ENCODE measurements around the gene MYF5.
"Not testable (repeated sequence)": the region's sequence is repeated elsewhere in the genome, so short reads cannot be mapped to it uniquely, and the experiment has no call there.

The MYF5 gene

DNA sequence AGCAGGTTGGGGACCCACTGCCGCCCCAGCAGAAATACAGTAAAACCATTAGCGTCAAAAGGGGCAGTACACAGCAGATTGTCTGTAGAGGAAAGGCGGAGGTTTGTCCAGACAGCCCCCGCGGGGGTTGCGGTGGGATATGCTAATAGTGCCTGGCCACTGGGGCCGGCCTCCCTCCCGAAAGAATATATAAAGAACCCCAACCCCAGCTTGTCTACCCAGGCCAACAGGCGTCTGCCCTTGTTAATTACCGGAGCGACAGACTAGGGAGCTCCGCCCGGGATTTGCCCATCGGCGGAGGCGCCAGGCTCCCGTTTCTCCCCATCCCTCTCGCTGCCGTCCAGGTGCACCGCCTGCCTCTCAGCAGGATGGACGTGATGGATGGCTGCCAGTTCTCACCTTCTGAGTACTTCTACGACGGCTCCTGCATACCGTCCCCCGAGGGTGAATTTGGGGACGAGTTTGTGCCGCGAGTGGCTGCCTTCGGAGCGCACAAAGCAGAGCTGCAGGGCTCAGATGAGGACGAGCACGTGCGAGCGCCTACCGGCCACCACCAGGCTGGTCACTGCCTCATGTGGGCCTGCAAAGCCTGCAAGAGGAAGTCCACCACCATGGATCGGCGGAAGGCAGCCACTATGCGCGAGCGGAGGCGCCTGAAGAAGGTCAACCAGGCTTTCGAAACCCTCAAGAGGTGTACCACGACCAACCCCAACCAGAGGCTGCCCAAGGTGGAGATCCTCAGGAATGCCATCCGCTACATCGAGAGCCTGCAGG, at the start of gene MYF5:
Gene MYF5 (plus strand): TSS at position 217 of the 774 bp plus-strand sequence. CDS start 152 bp downstream, at position 369.
- Histone ChIP-seq H3K27me3 (ENCODE audit: control insufficient read depth, insufficient read depth, low read length) (no peaks in the 10 kb centered on the region), H3K9ac (ENCODE audit: low read length) (no peak within 1 kb of the TSS), H3K27ac (ENCODE audit: low read depth, low read length) (no peak within 1 kb of the TSS)

DNA sequence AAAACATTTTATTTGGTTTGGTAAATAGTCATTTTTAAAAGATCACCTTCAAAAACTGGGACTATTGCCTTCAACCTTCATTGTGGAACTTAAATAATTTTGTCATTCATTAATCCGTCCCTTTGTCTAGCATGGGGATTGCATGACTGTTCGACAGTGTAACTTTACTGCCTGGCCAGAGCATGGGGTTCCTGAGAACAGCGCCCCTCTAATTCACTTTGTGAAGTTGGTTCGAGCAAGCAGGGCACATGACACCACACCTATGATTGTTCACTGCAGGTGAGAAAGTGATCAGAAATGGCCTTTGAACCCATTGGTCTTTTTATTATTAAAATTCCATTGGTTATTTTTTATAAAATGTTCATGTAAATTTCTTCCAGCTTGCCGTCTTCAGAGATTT, 46.5 kb upstream of the MYF5 start:
- no peaks in the 10 kb centered on the region for H3K36me3 ChIP-seq (ENCODE audit: control insufficient read depth, insufficient read depth, low read length)
- H3K27ac ChIP-seq (ENCODE audit: low read depth, low read length), result no peak overlapping the region
- H3K27me3 ChIP-seq (ENCODE audit: control insufficient read depth, insufficient read depth, low read length), result no peaks in the 10 kb centered on the region
- H3K4me1 ChIP-seq (ENCODE audit: control insufficient read depth, insufficient read depth, low read length), result no peaks in the 10 kb centered on the region
- no peak overlapping the region for H3K4me3 ChIP-seq (ENCODE audit: low read length)
- H3K9ac ChIP-seq (ENCODE audit: low read length), result no peak overlapping the region

More for the DNA sequence above, at the start of gene MYF5:
- Histone ChIP-seq H3K4me3 (ENCODE audit: low read length) (no peak within 1 kb of the TSS), H3K4me1 (ENCODE audit: control insufficient read depth, insufficient read depth, low read length) (no peaks in the 10 kb centered on the region), H3K36me3 (ENCODE audit: control insufficient read depth, insufficient read depth, low read length) (no peaks in the 10 kb centered on the region)

DNA sequence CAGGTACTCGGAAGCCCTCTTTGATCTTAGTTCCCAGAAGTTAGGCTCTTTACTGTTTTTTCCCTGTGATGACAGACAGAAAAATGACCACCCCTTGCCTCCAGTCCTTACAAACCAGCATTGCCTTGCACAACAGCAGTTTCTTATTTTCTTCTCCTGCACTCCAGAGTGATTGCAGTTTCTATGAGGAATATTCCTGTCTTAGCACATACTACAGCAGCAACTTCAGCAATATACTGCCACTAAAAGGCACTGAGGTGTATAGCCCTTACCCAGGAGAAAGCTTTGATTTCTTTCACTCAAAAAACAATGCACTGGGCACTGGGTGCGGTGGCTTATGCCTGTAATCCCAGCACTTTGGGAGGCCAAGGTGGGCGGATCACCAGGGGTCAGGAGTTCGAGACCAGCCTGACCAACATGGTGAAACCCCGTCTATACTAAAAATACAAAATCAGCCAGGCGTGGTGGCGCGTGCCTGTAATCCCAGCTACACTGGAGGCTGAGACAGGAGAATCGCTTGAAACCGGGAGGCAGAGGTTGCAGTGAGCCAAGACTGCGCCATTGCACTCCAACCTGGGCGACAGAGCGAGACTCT, 40.6 kb upstream of the MYF5 start:
- not testable (repeated sequence) for H3K27me3 ChIP-seq (ENCODE audit: control insufficient read depth, insufficient read depth, low read length); H3K4me1 ChIP-seq (ENCODE audit: control insufficient read depth, insufficient read depth, low read length); H3K27ac ChIP-seq (ENCODE audit: low read depth, low read length); H3K4me3 ChIP-seq (ENCODE audit: low read length); H3K9ac ChIP-seq (ENCODE audit: low read length); H3K36me3 ChIP-seq (ENCODE audit: control insufficient read depth, insufficient read depth, low read length)

DNA sequence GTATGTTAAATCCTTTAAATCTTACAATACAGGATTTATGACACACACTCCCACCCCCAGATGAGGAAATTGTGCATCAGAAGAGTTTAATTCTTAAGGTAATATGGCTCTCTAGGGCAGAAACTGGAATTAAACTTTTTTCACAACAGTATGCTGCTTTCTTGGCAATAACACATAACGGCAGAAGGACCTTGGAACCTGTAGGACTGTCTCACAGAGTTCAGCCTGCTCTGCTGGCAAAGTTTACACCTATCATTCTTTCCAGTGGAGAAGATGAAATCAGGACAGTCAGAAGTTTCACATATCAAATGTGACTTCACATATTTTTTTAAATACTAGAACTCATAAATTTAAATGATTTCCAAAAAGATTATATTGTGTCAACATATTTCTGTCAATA, 39.9 kb upstream of the MYF5 start:
- H3K27me3 ChIP-seq (ENCODE audit: control insufficient read depth, insufficient read depth, low read length), result no peaks in the 10 kb centered on the region
- H3K36me3 ChIP-seq (ENCODE audit: control insufficient read depth, insufficient read depth, low read length), result no peaks in the 10 kb centered on the region
- H3K27ac ChIP-seq (ENCODE audit: low read depth, low read length), result no peak overlapping the region
- H3K4me3 ChIP-seq (ENCODE audit: low read length), result no peak overlapping the region
- H3K9ac ChIP-seq (ENCODE audit: low read length), result no peak overlapping the region
- H3K4me1 ChIP-seq (ENCODE audit: control insufficient read depth, insufficient read depth, low read length), result no peaks in the 10 kb centered on the region

GRCh38 chr12:80677994-80678393, 38.7 kb upstream of the MYF5 start:
- no peaks in the 10 kb centered on the region for H3K27me3 ChIP-seq (ENCODE audit: control insufficient read depth, insufficient read depth, low read length)
- no peak overlapping the region for H3K4me3 ChIP-seq (ENCODE audit: low read length)
- no peak overlapping the region for H3K27ac ChIP-seq (ENCODE audit: low read depth, low read length)
- no peak overlapping the region for H3K9ac ChIP-seq (ENCODE audit: low read length)
- no peaks in the 10 kb centered on the region for H3K36me3 ChIP-seq (ENCODE audit: control insufficient read depth, insufficient read depth, low read length)
- no peaks in the 10 kb centered on the region for H3K4me1 ChIP-seq (ENCODE audit: control insufficient read depth, insufficient read depth, low read length)

DNA sequence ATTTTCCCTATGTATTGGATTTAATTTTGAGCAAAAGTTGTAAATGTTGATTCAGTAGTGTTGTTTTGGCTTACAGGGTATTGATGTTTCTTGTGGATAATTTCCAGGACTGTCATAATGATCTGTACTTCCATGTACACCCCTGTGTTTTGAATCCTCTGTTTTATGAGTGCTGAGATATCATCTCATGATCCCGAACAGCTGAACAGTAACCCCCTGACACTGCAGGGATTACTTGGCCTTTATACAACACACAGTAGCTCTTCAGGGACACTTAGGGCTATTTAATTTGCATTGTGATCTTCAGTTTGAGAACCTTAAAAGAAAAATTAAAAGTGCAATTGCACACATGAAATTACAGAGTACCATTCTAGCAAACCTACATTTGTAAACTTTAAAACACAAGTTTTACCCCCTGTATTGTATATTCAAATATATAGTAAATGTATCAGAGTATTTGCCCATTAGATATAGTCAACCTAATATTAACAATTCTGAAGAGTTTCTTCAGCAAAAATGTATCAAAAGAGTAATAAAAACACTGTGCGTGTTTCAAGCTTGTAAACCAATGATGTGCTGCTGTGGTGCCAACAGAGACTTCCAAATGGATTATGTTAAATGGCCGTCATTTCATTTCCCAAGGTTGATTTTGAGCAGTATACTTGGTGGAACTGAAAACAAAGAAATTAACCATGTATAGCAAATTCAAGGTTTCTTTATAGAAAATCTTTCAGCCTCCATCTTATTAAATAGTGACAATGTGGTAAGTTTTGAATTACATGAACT, 37.2 kb upstream of the MYF5 start:
- no peak overlapping the region for H3K9ac ChIP-seq (ENCODE audit: low read length)
- H3K27ac ChIP-seq (ENCODE audit: low read depth, low read length), result no peak overlapping the region
- no peak overlapping the region for H3K4me3 ChIP-seq (ENCODE audit: low read length)
- H3K36me3 ChIP-seq (ENCODE audit: control insufficient read depth, insufficient read depth, low read length), result no peaks in the 10 kb centered on the region
- H3K27me3 ChIP-seq (ENCODE audit: control insufficient read depth, insufficient read depth, low read length), result no peaks in the 10 kb centered on the region
- H3K4me1 ChIP-seq (ENCODE audit: control insufficient read depth, insufficient read depth, low read length), result no peaks in the 10 kb centered on the region

- H3K9ac ChIP-seq (ENCODE audit: low read length), result no peak overlapping the region
- H3K27ac ChIP-seq (ENCODE audit: low read depth, low read length), result no peak overlapping the region
- no peaks in the 10 kb centered on the region for H3K4me1 ChIP-seq (ENCODE audit: control insufficient read depth, insufficient read depth, low read length)
- no peaks in the 10 kb centered on the region for H3K36me3 ChIP-seq (ENCODE audit: control insufficient read depth, insufficient read depth, low read length)
- no peak overlapping the region for H3K4me3 ChIP-seq (ENCODE audit: low read length)
- H3K27me3 ChIP-seq (ENCODE audit: control insufficient read depth, insufficient read depth, low read length), result no peaks in the 10 kb centered on the region
Observed at GRCh38 chr12:80681287-80681686, 35.4 kb upstream of the MYF5 start.

DNA sequence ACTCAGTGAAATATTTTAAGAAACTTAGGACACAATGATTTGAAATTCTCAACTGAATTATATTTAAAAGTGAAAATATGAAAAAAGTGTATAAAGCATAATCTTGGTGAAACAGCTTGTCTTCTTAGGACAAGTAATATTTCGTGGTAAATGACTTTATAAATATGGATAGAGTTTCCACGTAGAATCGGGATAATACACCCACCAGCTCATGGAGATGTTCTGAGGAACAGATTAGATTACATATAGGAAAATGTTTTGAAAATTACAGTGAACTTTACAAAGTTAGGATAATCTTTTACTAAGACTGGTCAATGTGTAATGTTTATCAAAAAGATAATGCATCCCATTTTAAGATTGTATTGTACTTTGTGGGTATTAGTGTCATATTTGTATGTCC, 34.9 kb upstream of the MYF5 start:
- no peak overlapping the region for H3K4me3 ChIP-seq (ENCODE audit: low read length)
- H3K27me3 ChIP-seq (ENCODE audit: control insufficient read depth, insufficient read depth, low read length), result no peaks in the 10 kb centered on the region
- no peaks in the 10 kb centered on the region for H3K4me1 ChIP-seq (ENCODE audit: control insufficient read depth, insufficient read depth, low read length)
- H3K9ac ChIP-seq (ENCODE audit: low read length), result no peak overlapping the region
- H3K27ac ChIP-seq (ENCODE audit: low read depth, low read length), result no peak overlapping the region
- no peaks in the 10 kb centered on the region for H3K36me3 ChIP-seq (ENCODE audit: control insufficient read depth, insufficient read depth, low read length)

- Histone ChIP-seq H3K27ac (ENCODE audit: low read depth, low read length) (no peak overlapping the region), H3K4me1 (ENCODE audit: control insufficient read depth, insufficient read depth, low read length) (no peaks in the 10 kb centered on the region), H3K9ac (ENCODE audit: low read length) (no peak overlapping the region), H3K36me3 (ENCODE audit: control insufficient read depth, insufficient read depth, low read length) (no peaks in the 10 kb centered on the region), H3K4me3 (ENCODE audit: low read length) (no peak overlapping the region), H3K27me3 (ENCODE audit: control insufficient read depth, insufficient read depth, low read length) (no peaks in the 10 kb centered on the region)
Observed at GRCh38 chr12:80684077-80684495, 32.6 kb upstream of the MYF5 start.

DNA sequence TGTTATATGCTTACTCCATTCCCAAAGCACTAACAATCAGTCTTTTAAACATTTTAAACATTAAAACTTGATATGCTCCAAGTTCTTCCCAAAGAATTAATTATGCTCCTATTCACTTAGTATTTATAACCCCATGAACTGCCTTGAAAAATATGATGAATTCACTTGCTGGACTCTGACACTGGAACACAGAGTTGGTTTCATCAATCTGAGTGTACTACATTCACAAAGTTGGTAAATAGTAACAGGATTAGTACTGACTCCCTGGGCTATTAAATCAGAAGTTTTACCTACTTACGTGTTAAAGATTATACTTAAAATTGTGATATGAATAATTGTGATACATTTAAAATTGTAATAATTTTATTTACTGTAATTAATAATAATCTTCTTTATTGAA, 26.6 kb upstream of the MYF5 start:
- no peak overlapping the region for H3K4me3 ChIP-seq (ENCODE audit: low read length)

GRCh38 chr12:80690513-80690912, 26.2 kb upstream of the MYF5 start:
- H3K27ac ChIP-seq (ENCODE audit: low read depth, low read length), result no peak overlapping the region

More for the DNA sequence above, 26.6 kb upstream of the MYF5 start:
- no peaks in the 10 kb centered on the region for H3K4me1 ChIP-seq (ENCODE audit: control insufficient read depth, insufficient read depth, low read length)
- H3K27me3 ChIP-seq (ENCODE audit: control insufficient read depth, insufficient read depth, low read length), result no peaks in the 10 kb centered on the region
- H3K27ac ChIP-seq (ENCODE audit: low read depth, low read length), result no peak overlapping the region
- no peak overlapping the region for H3K9ac ChIP-seq (ENCODE audit: low read length)
- no peaks in the 10 kb centered on the region for H3K36me3 ChIP-seq (ENCODE audit: control insufficient read depth, insufficient read depth, low read length)

DNA sequence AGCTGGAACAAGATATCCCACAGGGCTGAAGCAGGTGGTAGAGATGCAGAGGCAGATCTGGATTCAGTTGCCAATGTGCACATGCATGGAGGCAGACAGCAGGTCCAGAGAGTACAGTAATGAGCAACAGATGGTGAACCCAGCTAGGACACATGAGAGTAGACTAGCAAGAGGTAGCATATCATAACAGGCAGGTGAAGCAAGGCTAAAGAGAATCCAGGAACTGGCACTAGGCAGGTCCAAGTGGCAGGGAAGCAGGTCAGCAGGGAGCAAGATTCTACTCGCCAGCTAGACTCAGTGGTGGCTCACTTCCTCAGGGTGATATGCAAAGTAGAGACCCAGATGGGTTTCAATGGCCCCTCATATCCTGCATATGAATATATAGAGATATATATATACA, 24.6 kb upstream of the MYF5 start:
- Histone ChIP-seq H3K9ac (ENCODE audit: low read length) (no peak overlapping the region), H3K4me1 (ENCODE audit: control insufficient read depth, insufficient read depth, low read length) (no peaks in the 10 kb centered on the region), H3K27ac (ENCODE audit: low read depth, low read length) (no peak overlapping the region), H3K27me3 (ENCODE audit: control insufficient read depth, insufficient read depth, low read length) (no peaks in the 10 kb centered on the region), H3K36me3 (ENCODE audit: control insufficient read depth, insufficient read depth, low read length) (no peaks in the 10 kb centered on the region), H3K4me3 (ENCODE audit: low read length) (no peak overlapping the region)

More at GRCh38 chr12:80690513-80690912, 26.2 kb upstream of the MYF5 start:
- H3K9ac ChIP-seq (ENCODE audit: low read length), result no peak overlapping the region
- H3K4me1 ChIP-seq (ENCODE audit: control insufficient read depth, insufficient read depth, low read length), result no peaks in the 10 kb centered on the region
- H3K27me3 ChIP-seq (ENCODE audit: control insufficient read depth, insufficient read depth, low read length), result no peaks in the 10 kb centered on the region
- no peak overlapping the region for H3K4me3 ChIP-seq (ENCODE audit: low read length)
- no peaks in the 10 kb centered on the region for H3K36me3 ChIP-seq (ENCODE audit: control insufficient read depth, insufficient read depth, low read length)

Data from rectal smooth muscle tissue (tissue), 1 donor.